ENCODE results near the gene SPATA17. TPM values are rescaled to one million over a fixed set of nuclear protein-coding genes. Genes with fewer than 3 reads are reported as not detected.

Gene SPATA17
- polyA plus RNA-seq, 1 experiment = 0.69 TPM

GRCh38 chr1:217885181-217885580, 254.0 kb downstream of the SPATA17 start:
- H3K27me3 ChIP-seq (ENCODE audit: control insufficient read depth, insufficient read depth, low read length) = no peaks in the 10 kb centered on the region
- POLR2A ChIA-PET = no interaction called here
- no peak for DNase-seq (ENCODE audit: low read depth, low spot score)
- TF ChIP-seq CTCF (IDR thresholded peaks at IDR 0.05; ENCODE audit: low read depth, low read length) = no peak
- CTCF ChIA-PET = interaction anchor here (0.7 kb wide), 1 partner anchor 1906 kb away, joined by 3 read pairs; no protein-coding TSS in a partner anchor
- no peaks in the 10 kb centered on the region for H3K9me3 ChIP-seq (ENCODE audit: control insufficient read depth, insufficient read depth, low read length)
- no peak overlapping the region for H3K27ac ChIP-seq (ENCODE audit: low read depth, low read length)
- H3K4me3 ChIP-seq (ENCODE audit: low read depth, low read length) = no peak overlapping the region

GRCh38 chr1:217888328-217888727, 257.2 kb downstream of the SPATA17 start:
- H3K27me3 ChIP-seq (ENCODE audit: control insufficient read depth, insufficient read depth, low read length) = no peaks in the 10 kb centered on the region
- H3K9me3 ChIP-seq (ENCODE audit: control insufficient read depth, insufficient read depth, low read length) = no peaks in the 10 kb centered on the region
- ChIA-PET POLR2A (no interaction called here), CTCF (no interaction called here)
- H3K27ac ChIP-seq (ENCODE audit: low read depth, low read length) = no peak overlapping the region
- no peak for TF ChIP-seq CTCF (IDR thresholded peaks at IDR 0.05; ENCODE audit: low read depth, low read length)
- no peak overlapping the region for H3K4me3 ChIP-seq (ENCODE audit: low read depth, low read length)
- no peak for DNase-seq (ENCODE audit: low read depth, low spot score)

- Histone ChIP-seq H3K9me3 (ENCODE audit: control insufficient read depth, insufficient read depth, low read length) (no peaks in the 10 kb centered on the region), H3K27ac (ENCODE audit: low read depth, low read length) (no peak overlapping the region), H3K4me3 (ENCODE audit: low read depth, low read length) (no peak overlapping the region), H3K27me3 (ENCODE audit: control insufficient read depth, insufficient read depth, low read length) (no peaks in the 10 kb centered on the region)
- ChIA-PET POLR2A (no interaction called here), CTCF (no interaction called here)
- peak; percentile 33; the same call in 1 of the 2 replicates for TF ChIP-seq CTCF (IDR thresholded peaks at IDR 0.05; ENCODE audit: low read depth, low read length)
- DNase-seq (ENCODE audit: low read depth, low spot score) = no peak
These were observed 258.3 kb downstream of the SPATA17 start for GRCh38 chr1:217889401-217889800.

- Histone ChIP-seq H3K27me3 (ENCODE audit: control insufficient read depth, insufficient read depth, low read length) (no peaks in the 10 kb centered on the region), H3K9me3 (ENCODE audit: control insufficient read depth, insufficient read depth, low read length) (no peaks in the 10 kb centered on the region), H3K27ac (ENCODE audit: low read depth, low read length) (no peak overlapping the region), H3K4me3 (ENCODE audit: low read depth, low read length) (no peak overlapping the region)
- CTCF ChIA-PET = no interaction called here
- TF ChIP-seq CTCF (IDR thresholded peaks at IDR 0.05; ENCODE audit: low read depth, low read length) = no peak
- DNase-seq (ENCODE audit: low read depth, low spot score) = no peak
- POLR2A ChIA-PET = no interaction called here
These were observed 260.8 kb downstream of the SPATA17 start for GRCh38 chr1:217891966-217892365.

- CTCF ChIA-PET = no interaction called here
- no peaks in the 10 kb centered on the region for H3K27me3 ChIP-seq (ENCODE audit: control insufficient read depth, insufficient read depth, low read length)
- H3K9me3 ChIP-seq (ENCODE audit: control insufficient read depth, insufficient read depth, low read length) = no peaks in the 10 kb centered on the region
- no peak for DNase-seq (ENCODE audit: low read depth, low spot score)
- TF ChIP-seq CTCF (IDR thresholded peaks at IDR 0.05; ENCODE audit: low read depth, low read length) = no peak
- POLR2A ChIA-PET = no interaction called here
- H3K4me3 ChIP-seq (ENCODE audit: low read depth, low read length) = no peak overlapping the region
- H3K27ac ChIP-seq (ENCODE audit: low read depth, low read length) = no peak overlapping the region
These were observed 261.6 kb downstream of the SPATA17 start for GRCh38 chr1:217892750-217893149.
